Thyroid gland (tissue), 4 donors: ENCODE data around the gene IL18BP. TPM values are rescaled to one million over a fixed set of nuclear protein-coding genes. Genes with fewer than 3 reads are reported as not detected.

Source experiments
- DNase-seq, 2 donors: peaks; one replicate each; pipeline ENCODE4 v3.0.0-alpha.2; 2019
- H3K27ac ChIP-seq, 3 donors: fragments of 200-600 bp; sonication (generic); 1 replicate in 2 of 3; 2 replicates in 1 of 3; pipeline ENCODE4 v1.5.1; 2016 to 2019; ENCODE audit warnings: mild to moderate bottlenecking in 1 of 3, moderate library complexity in 1 of 3
- H3K27me3 ChIP-seq: fragments of 200-600 bp; sonication (generic); one replicate; pipeline ENCODE4 v1.5.1; 2019
- H3K36me3 ChIP-seq, 2 donors: fragments of 200-600 bp; sonication (generic); one replicate each; pipeline ENCODE4 v1.5.1; 2016 to 2019
- H3K4me1 ChIP-seq, 2 donors: fragments of 200-600 bp; sonication (generic); one replicate each; pipeline ENCODE4 v1.5.1; 2017 to 2019
- H3K4me3 ChIP-seq, 3 donors: fragments of 200-600 bp; sonication (generic); replicated peaks in 1 of 3; 1 replicate in 2 of 3; 2 replicates in 1 of 3; pipeline ENCODE4 v1.5.1; 2016; ENCODE audit warnings: mild to moderate bottlenecking in 1 of 3
- H3K9me3 ChIP-seq: fragments of 200-600 bp; sonication (generic); one replicate; pipeline ENCODE4 v1.5.1; 2017
- POLR2A ChIP-seq, 2 donors: fragments of 450-650 bp; IDR thresholded peaks; one replicate each; pipeline ENCODE4 v1.6.1; 2017; ENCODE audit warnings: antibody characterized with exemption in 2 of 2, mild to moderate bottlenecking in 2 of 2, moderate library complexity in 1 of 2
- WGBS, 2 donors: methylation state at CpG; one replicate each; pipeline ENCODE4 v1.1.5; 2017; 5-methylcytosine and 5-hydroxymethylcytosine counted together
- intact Hi-C: fragments of 100-400 bp; cut with DNase I; formaldehyde crosslinking; loops from one replicate; pipeline ENCODE4 v1.15.1; 2023
- total RNA-seq, 4 donors: library from RNA; depleted of rRNA; stranded (reverse); fragments of >200 nt; gene quantifications; one replicate each; pipeline ENCODE4 v1.2.3, GENCODE V29; 2016
- TF ChIP-seq, protein P1 (sequence below), 6 experiments: fragments of 200-600 bp in 3 of 6; fragments of 450-650 bp in 3 of 6; sonication (generic) in 3 of 6; IDR thresholded peaks; one replicate each; pipeline ENCODE4 v1.5.1; 2016 to 2019; ENCODE audit warnings: antibody characterized with exemption in 6 of 6, mild to moderate bottlenecking in 2 of 6, inconsistent platforms in 1 of 6, moderate library complexity in 1 of 6

IL18BP gene
- total RNA-seq, 4 donors from 2014 or later = 7.6 to 12.1 (median 9.5) TPM

- Histone ChIP-seq H3K9me3 (no peaks in the 10 kb centered on the region), H3K27ac (no peak overlapping the region), H3K4me1 (no peaks in the 10 kb centered on the region), H3K4me3 (no peak overlapping the region), H3K36me3 (peaks cover 99 to 100% of the 10 kb centered on the region in 2 donors), H3K27me3 (no peaks in the 10 kb centered on the region)
- WGBS, 2 donors = 86 to 89% methylated on average over 5 of the region's 5 CpGs
- DNase-seq = no peak
- intact Hi-C loops = no loop called here
- TF ChIP-seq, protein P1, sequence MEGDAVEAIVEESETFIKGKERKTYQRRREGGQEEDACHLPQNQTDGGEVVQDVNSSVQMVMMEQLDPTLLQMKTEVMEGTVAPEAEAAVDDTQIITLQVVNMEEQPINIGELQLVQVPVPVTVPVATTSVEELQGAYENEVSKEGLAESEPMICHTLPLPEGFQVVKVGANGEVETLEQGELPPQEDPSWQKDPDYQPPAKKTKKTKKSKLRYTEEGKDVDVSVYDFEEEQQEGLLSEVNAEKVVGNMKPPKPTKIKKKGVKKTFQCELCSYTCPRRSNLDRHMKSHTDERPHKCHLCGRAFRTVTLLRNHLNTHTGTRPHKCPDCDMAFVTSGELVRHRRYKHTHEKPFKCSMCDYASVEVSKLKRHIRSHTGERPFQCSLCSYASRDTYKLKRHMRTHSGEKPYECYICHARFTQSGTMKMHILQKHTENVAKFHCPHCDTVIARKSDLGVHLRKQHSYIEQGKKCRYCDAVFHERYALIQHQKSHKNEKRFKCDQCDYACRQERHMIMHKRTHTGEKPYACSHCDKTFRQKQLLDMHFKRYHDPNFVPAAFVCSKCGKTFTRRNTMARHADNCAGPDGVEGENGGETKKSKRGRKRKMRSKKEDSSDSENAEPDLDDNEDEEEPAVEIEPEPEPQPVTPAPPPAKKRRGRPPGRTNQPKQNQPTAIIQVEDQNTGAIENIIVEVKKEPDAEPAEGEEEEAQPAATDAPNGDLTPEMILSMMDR (IDR thresholded peaks at IDR 0.05) = no peak
- no peak for TF ChIP-seq POLR2A (IDR thresholded peaks at IDR 0.05)
Observed at GRCh38 chr11:72007587-72007986, 8.9 kb downstream of the IL18BP start.

DNA sequence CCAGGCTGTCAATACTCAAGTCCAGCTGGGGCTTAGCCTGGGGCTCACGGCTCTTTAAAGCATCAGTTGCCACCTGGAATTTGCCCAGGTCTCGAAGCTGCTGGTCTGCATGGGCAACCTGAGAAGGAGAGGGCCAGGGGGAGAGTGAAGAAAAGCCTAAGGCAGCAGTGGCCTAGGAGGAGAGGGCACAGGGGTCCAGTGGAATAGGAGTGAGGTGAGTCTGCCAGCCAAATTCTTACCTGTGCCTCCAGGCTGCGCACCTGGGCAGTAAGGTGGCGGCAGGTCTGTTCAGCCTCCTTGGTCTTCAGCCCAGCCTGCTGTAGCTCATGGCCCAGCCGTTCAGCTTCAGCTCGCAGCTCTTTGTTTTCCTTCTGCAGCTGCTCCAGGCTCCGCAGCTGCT lies 10.0 kb downstream of the IL18BP start:
- peaks cover 0 to 3% of the 10 kb centered on the region in 2 donors for H3K4me1 ChIP-seq
- no peaks in the 10 kb centered on the region for H3K27me3 ChIP-seq
- H3K9me3 ChIP-seq = no peaks in the 10 kb centered on the region
- peaks cover 99 to 100% of the 10 kb centered on the region in 2 donors for H3K36me3 ChIP-seq
- DNase-seq = no peak
- no peak overlapping the region for H3K27ac ChIP-seq
- H3K4me3 ChIP-seq = no peak overlapping the region
- intact Hi-C loops = no loop called here
- WGBS, 2 donors = 87 to 92% methylated on average over 7 of the region's 7 CpGs
- TF ChIP-seq, protein P1 (IDR thresholded peaks at IDR 0.05) = no peak
- no peak for TF ChIP-seq POLR2A (IDR thresholded peaks at IDR 0.05)

DNA sequence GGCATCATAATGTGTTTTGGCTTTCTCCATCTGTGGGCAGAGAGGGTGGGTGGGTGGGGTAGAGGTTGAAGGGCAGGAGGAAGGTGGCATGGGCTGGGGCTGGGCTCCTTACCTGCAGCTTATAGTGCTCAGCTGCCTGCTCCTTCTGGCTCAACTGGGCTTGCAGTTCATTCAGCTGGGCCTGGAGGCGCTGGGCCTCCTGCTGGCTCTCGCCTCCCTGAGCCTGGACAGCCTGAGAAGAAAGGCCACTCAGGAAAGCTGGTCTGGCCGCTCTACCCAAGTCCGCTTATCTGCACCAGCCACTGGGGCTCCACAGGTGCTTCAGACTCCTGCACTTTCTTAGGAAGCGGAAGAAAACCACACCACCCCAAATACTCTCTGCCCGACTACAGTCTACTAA lies 10.4 kb downstream of the IL18BP start:
- H3K4me1 ChIP-seq = peaks cover 0 to 3% of the 10 kb centered on the region in 2 donors
- TF ChIP-seq, protein P1 (IDR thresholded peaks at IDR 0.05) = no peak
- no peak for TF ChIP-seq POLR2A (IDR thresholded peaks at IDR 0.05)
- 94 to 97% methylated on average over 4 to 6 of the region's 6 CpGs for WGBS, 2 donors
- no peak overlapping the region for H3K4me3 ChIP-seq
- H3K36me3 ChIP-seq = peaks cover 99 to 100% of the 10 kb centered on the region in 2 donors
- no peaks in the 10 kb centered on the region for H3K9me3 ChIP-seq
- no peak overlapping the region for H3K27ac ChIP-seq
- no peak for DNase-seq
- no peaks in the 10 kb centered on the region for H3K27me3 ChIP-seq
- intact Hi-C loops = no loop called here

- intact Hi-C loops = no loop called here
- WGBS, 2 donors = 92 to 96% methylated on average over 7 to 9 of the region's 10 CpGs
- Histone ChIP-seq H3K4me3 (no peak overlapping the region), H3K4me1 (peaks cover 0 to 3% of the 10 kb centered on the region in 2 donors), H3K27ac (no peak overlapping the region), H3K27me3 (no peaks in the 10 kb centered on the region), H3K36me3 (peaks cover 99 to 100% of the 10 kb centered on the region in 2 donors), H3K9me3 (no peaks in the 10 kb centered on the region)
- no peak for TF ChIP-seq POLR2A (IDR thresholded peaks at IDR 0.05)
- TF ChIP-seq, protein P1 (IDR thresholded peaks at IDR 0.05) = no peak
- DNase-seq = no peak
Observed at GRCh38 chr11:72010529-72011233, 12.0 kb downstream of the IL18BP start.

- WGBS, 2 donors = 85 to 86% methylated on average over 5 of the region's 5 CpGs
- no peak for DNase-seq
- H3K9me3 ChIP-seq = no peaks in the 10 kb centered on the region
- no peaks in the 10 kb centered on the region for H3K27me3 ChIP-seq
- peaks cover 99 to 100% of the 10 kb centered on the region in 2 donors for H3K36me3 ChIP-seq
- H3K4me1 ChIP-seq = peaks cover 0 to 3% of the 10 kb centered on the region in 2 donors
- H3K27ac ChIP-seq = no peak overlapping the region
- intact Hi-C loops = no loop called here
- TF ChIP-seq POLR2A (IDR thresholded peaks at IDR 0.05) = no peak
- TF ChIP-seq, protein P1 (IDR thresholded peaks at IDR 0.05) = no peak
- no peak overlapping the region for H3K4me3 ChIP-seq
Observed at GRCh38 chr11:72012091-72012630, 13.5 kb downstream of the IL18BP start.
